NK-92 (cell line): ENCODE data around the gene SCG3.

Experiments
- DNase-seq: peaks from one replicate; lab custom pipeline; 2025; ENCODE audit not compliant: unreplicated experiment; lab: John Stamatoyannopoulos, UW

The SCG3 gene

DNA sequence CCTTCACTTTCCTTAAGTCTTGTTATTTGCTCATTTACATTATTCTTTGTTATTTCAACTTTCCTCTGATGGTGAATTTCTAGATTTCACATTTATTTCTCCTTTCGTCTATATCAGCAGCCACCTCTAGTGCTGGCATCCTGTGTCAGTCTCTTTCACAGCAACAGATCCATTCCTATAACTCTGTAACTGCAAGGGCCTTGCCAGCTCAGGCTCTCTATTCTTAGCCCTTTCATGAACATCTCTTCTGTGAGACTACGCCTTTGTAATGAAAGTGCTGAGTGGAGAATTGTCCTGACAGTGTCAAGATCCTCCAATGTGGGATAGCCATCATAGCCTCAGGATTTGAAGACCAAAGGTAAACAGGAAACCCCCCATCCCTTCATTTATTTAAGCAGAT, 3.9 kb upstream of the SCG3 start:
- no peak for DNase-seq

DNA sequence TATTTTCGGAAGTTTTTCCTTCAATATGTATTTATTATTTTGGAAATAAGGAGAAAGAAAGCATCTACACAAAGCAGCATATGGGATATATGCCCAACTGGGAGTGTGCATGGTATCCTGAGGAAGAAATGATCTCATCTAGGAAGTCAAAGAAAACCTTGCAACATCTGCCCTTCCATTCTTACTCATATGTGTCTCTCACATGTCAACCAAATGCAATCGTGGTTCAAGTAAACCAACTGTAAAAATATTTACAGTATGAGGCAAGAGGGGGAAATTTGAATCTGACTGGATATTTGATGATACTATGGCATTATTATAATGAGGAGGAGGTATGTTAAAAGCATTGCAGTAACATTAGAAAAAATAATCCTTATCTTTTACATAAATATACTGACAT, 3.2 kb upstream of the SCG3 start:
- no peak for DNase-seq

GRCh38 chr15:51680321-51680720, 982 bp upstream of the SCG3 start:
- DNase-seq, result no peak

DNA sequence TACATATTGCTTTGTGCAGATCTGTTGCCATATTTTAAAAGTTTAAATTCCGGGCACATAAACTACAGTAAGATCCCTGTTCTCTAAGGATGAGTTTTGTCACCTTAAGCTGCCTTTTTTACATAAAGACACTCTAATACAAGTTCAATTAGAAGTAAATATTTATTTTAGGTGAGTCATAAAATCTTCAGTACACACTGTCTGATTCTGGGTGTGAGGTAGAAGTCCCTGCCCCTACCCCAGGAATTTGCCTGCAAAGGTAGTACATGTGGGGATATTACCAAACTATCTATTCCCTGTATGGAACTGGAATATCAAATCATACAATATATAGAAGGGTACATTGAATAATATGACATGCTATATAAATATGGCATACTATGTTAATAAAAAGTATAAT, 6.3 kb downstream of the SCG3 start:
- DNase-seq, result no peak

- no peak for DNase-seq
Measured at GRCh38 chr15:51688863-51689262, 7.6 kb downstream of the SCG3 start.

DNA sequence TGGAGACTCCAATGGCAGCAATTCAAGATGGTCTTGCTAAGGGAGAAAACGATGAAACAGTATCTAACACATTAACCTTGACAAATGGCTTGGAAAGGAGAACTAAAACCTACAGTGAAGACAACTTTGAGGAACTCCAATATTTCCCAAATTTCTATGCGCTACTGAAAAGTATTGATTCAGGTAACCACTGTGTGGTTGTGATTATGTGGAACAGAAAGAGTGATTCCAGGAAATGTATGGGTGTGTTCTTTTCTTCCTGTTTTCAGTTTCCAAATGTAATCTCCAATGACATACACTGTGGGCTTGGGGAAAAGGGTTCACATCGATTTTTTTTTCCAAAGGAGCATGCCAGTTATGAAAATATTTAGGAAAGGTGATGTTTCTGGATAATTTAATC, 10.9 kb downstream of the SCG3 start:
- DNase-seq, result no peak

DNA sequence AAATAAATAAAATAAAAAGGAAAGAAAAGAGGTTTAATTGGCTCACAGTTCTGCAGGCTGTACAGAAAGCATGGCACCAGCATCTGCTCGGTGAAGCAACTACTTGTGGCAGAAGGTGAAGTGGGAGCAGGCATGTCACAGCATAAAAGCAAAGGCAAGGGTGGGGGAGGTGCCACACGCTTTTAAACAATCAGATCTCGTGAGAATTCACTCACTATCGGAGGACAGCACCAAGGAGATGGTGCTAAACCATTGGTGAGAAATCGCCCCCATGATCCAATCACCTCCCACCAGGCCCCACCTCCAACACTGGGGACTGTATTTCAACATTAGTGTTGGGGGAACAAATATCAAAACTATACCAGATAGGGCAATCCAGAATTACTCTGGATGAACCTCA, 15.3 kb downstream of the SCG3 start:
- no peak for DNase-seq

DNA sequence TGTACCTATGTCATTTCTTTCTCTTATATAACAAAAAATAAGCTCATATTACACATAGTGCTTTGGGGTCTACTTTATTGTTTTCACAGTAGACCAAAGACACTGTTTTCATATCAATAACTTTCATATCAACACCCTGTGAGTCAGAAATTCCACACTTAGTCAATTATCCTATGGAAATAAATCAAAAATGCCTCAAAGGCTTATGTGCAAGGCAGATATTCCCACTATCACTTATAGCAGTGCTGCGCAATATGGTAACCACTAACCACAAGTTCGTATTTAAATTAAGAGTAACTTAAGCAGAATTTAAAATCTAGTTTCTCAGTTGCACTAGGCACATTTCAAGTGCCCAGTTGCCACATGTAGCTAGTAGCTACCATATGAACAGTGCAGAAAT, 15.9 kb downstream of the SCG3 start:
- no peak for DNase-seq

DNA sequence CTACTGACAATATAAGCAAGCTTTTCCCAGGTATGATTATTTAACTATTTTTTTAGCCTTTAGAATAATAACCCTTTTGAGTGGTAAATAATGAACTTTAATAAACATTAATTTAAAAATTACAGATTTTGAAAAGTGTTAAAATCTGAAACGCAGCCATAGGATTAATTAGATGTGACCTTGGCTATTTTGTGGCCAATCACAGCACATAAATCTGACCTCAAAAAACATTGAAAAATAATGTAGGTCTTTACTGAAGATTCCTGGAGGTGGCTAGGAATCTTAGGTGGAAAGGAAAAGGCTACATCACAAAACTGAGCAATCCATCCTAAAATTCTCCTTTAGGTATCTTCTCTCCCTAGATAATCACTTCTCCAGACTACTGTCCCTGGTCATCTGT, 18.1 kb downstream of the SCG3 start:
- DNase-seq, result no peak

- DNase-seq, result no peak
Measured at GRCh38 chr15:51702710-51703109, 21.4 kb downstream of the SCG3 start.

DNA sequence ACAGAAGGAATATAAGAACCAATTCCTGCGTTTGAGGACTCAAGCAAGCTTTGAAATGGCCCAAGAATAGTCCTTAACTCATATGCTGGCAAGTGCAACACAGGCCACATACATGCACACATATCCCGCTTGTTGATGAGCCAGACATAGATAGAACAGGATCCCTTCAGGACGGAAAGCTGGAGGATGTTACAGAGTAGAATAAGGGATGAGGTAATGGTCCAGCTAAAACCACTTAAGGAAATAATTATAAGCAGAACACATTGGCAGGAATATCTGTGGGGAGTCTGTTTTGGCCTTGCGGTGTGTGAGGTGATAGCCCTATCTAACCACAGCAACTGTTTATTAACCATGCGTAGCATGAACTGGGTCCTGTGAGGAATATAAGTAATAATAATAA, 25.0 kb downstream of the SCG3 start:
- no peak for DNase-seq

GRCh38 chr15:51706926-51707608, 25.8 kb downstream of the SCG3 start:
- DNase-seq, result no peak

DNA sequence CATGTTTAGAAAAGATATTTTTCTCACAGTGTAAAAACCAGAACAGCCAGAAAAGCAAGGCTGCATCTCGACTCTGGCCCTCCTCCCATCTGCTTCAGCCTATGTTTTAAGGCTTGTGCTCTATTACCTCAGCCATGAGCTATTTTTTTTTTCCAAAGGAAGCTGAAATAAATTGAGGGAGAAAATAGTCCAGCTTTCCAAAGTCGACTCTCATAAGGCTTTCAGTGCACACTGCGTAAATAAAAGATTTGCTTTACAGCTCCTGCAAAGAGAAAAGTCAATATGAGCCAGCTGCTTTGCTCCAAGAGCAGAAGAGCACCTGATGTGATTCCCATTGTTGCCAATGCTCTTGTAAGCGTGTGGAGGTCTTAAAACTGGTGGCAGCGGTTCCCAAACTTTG, 26.7 kb downstream of the SCG3 start:
- DNase-seq, result no peak

DNA sequence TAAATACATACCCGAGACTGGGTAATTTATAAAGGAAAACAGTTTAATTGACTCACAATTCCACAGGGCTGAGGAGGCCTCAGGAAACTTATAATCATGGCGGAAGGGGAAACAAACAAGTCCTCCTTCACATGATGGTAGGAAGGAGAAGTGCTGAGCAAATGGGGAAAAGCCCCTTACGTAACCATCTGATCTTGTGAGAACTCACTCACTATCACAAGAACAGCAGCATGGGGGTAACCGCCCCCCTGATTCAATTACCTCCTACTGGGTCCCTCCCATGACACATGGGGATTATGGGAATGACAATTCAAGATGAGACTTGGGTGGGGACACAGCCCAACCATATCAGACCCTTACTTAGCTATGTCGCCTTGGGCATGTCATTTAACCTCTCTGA, 27.7 kb downstream of the SCG3 start:
- DNase-seq, result no peak

GRCh38 chr15:51714162-51714561, 32.9 kb downstream of the SCG3 start:
- no peak for DNase-seq

DNA sequence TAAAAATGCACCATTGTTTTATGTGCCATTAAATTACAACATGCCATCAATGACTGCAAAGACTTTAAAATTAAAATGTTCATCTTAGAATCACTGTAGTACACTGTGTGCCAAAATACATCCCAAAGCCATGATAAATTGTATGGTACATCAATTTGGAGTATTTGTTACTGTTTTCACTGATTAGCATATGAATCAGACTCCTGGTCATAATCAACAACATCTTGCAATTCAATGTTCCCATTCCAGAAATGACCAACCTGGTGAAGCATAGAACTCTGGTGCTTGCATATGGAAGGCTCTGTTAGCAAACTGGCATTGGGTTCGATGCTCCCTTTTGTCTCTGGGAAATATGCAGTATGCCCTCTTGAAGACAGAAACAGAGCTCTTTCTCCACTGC, 33.6 kb downstream of the SCG3 start:
- no peak for DNase-seq

- no peak for DNase-seq
Measured at GRCh38 chr15:51718219-51718618, 36.9 kb downstream of the SCG3 start.

DNA sequence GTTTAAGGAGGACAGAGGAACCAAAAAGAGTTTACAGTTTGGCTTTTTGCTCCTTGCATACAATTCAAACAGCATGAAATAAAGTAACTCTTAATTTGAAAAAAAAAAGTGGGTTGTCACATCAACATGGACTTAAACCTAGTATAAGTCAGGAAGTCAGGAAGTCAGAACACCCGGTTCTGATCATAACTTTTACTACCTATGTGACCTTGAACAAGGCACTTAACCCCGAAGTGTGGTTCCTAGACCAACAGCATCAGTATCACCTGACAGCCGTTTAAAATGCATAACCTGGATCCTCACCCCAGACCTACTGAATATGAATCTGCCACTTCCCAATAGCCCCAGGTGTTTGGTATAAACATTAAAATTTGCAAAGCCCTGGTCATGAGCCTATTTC, 37.4 kb downstream of the SCG3 start:
- DNase-seq, result no peak

DNA sequence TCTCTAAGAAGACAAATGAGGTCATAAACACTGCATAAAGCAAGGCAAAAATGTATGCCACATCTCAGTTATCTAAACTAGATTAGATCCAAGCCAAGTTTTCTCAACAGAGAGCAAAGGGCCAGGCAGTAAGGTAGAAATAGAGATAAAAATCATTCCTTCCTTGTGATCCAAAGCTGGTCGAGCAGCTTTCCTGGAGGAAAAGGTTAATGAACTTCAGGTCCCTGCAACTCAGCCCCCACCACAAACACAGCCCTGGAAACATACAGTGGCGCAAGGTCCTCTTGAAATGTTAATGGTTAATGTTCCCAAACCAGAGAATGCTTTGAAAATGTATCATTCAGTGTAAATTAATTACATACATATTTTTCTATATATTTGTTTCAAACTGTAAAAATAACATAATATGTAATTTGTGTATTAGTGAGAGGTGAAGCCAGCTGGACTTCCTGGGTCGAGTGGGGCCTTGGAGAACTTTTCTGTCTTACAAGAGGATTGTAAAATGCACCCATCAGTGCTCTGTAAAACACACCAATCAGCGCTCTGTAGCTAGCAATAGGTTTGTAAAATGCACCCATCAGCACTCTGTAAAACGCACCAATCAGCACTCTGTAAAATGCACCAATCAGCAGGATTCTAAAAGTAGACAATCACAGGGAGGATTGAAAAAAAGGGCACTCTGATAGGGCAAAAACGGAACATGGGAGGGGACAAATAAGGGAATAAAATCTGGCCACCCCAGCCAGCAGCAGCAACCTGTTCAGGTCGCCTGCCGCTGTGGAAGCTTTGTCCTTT, 39.1 kb downstream of the SCG3 start:
- DNase-seq, result no peak

GRCh38 chr15:51721199-51721960, 40.1 kb downstream of the SCG3 start:
- DNase-seq, result no peak

DNA sequence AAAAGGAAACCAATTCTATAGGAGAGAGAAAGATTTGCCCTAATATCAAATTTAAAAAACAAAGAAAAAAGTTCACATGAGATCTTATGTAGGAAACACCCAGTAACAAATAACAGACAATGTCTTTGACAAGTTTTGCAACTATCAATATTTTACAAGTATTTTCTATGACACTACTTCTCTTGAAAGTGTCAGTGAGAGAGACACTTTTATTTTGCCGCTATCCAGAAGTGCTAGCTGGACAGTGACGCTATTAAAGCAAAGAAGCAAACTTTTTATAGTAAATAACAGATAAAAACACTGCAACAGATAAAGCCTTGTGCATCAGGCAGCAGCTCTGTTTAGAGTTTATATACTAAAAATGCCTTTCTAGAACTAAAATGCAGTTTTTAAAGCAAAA, 42.9 kb downstream of the SCG3 start:
- no peak for DNase-seq

DNA sequence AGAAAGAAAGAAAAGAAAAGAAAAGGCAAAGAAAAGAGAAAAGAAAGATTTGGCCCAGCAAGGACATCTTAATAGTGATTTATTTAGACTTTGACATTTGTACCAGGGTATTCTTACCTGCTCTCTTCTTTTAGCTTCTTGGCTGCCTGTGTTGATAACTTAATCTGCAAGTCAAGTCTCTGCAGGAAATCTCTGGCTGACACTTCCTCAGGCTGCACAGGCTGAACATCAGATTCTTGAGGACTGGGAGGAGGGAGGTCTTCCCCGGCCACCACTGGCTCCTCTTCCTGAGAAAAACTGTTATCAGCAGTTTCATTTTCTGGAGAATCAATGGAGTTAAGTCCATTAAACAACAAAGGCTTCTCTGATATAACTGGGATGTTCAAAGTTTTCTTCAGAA, 43.4 kb downstream of the SCG3 start:
- no peak for DNase-seq
